A549 (cell line): ENCODE data around the gene MRPS24. TPM values are rescaled to one million over a fixed set of nuclear protein-coding genes. Genes with fewer than 3 reads are reported as not detected.

ENCODE experiments used
- ATAC-seq, 2 experiments: fragments of 200-7000 bp in 1 of 2; fragments of >200 bp in 1 of 2; cut with Nextera tagmentation in 1 of 2; cut with Tn5 transposase in 1 of 2; 3 replicates each; pipeline versions ENCODE4 v1.8.0 to v1.9.1; 2018 to 2020; ENCODE audit warnings: mild to moderate bottlenecking in 1 of 2, moderate library complexity in 1 of 2
- CTCF ChIA-PET: fragments of 300-600 bp; sonication (Branson Sonifier 250); formaldehyde crosslinking; extraction: SDS; loops from one replicate; lab custom pipeline; 2021; ENCODE audit warnings: antibody characterized with exemption, inconsistent platforms; lab: Yijun Ruan, JAX
- POLR2A ChIA-PET: fragments of 350-600 bp; formaldehyde crosslinking; extraction: SDS; loops from one replicate; lab custom pipeline; 2021; ENCODE audit warnings: antibody characterized with exemption, inconsistent platforms; lab: Yijun Ruan, JAX
- DNase-seq, 2 experiments: peaks; one replicate each; pipeline versions ENCODE4 v3.0.0 to v3.0.0-alpha.2; 2011 to 2016; ENCODE audit warnings: low read depth in 1 of 2, low spot score in 1 of 2
- FAIRE-seq: peaks from 2 replicates; lab custom pipeline; 2011; peaks lifted over from hg19 to GRCh38; lab: Jason Lieb, UNC
- H3K27ac ChIP-seq, 2 experiments: fragments of >200 bp; sonication (Bioruptor Twin); formaldehyde crosslinking; 3 replicates each; pipeline ENCODE4 v1.5.1; 2016 to 2017
- H3K4me1 ChIP-seq: fragments of >200 bp; sonication (Bioruptor Twin); formaldehyde crosslinking; 3 replicates; pipeline ENCODE4 v1.6.1; 2016
- H3K4me2 ChIP-seq: fragments of >200 bp; sonication (Bioruptor Twin); formaldehyde crosslinking; 3 replicates; pipeline ENCODE4 v1.6.1; 2016
- H3K4me3 ChIP-seq: fragments of >200 bp; sonication (Bioruptor Twin); formaldehyde crosslinking; 3 replicates; pipeline ENCODE4 v1.5.1; 2016
- H3K9me3 ChIP-seq: fragments of >200 bp; sonication (Bioruptor Twin); formaldehyde crosslinking; 3 replicates; pipeline ENCODE4 v1.6.1; 2016
- BHLHE40 ChIP-seq: IDR thresholded peaks from 2 replicates; pipeline ENCODE4 v1.6.1; 2012; ENCODE audit warnings: low read depth, low read length, inconsistent platforms
- CHD2 ChIP-seq: fragments of 150-350 bp; IDR thresholded peaks from 2 replicates; pipeline ENCODE4 v1.6.1; 2014; ENCODE audit warnings: low read length; ENCODE audit not compliant: partially characterized antibody
- EP300 ChIP-seq, 2 experiments: fragments of >200 bp; sonication (Bioruptor Twin); formaldehyde crosslinking; IDR thresholded peaks; 2 replicates in 1 of 2; 3 replicates in 1 of 2; pipeline ENCODE4 v1.6.1; 2016 to 2017
- FOSB ChIP-seq: fragments of 250-450 bp; sonication (Bioruptor Pico); IDR thresholded peaks from 2 replicates; pipeline ENCODE4 v1.5.0; 2020; ENCODE audit warnings: mild to moderate bottlenecking, moderate library complexity
- FOXS1 ChIP-seq: fragments of 250-450 bp; sonication (Bioruptor Pico); IDR thresholded peaks from 2 replicates; pipeline ENCODE4 v1.5.0; 2020; ENCODE audit warnings: mild to moderate bottlenecking, moderate library complexity
- GATA3 ChIP-seq: IDR thresholded peaks from 2 replicates; pipeline ENCODE4 v1.6.1; 2012; ENCODE audit warnings: borderline replicate concordance
- HDAC2 ChIP-seq: fragments of 200-600 bp; sonication (generic); IDR thresholded peaks from 2 replicates; pipeline ENCODE4 v1.6.1; 2016
- HEYL ChIP-seq: fragments of 250-450 bp; sonication (Bioruptor Pico); IDR thresholded peaks from 2 replicates; pipeline ENCODE4 v1.8.0; 2021; ENCODE audit warnings: mild to moderate bottlenecking, moderate library complexity
- HOXA7 ChIP-seq: fragments of 250-450 bp; sonication (Bioruptor Pico); IDR thresholded peaks from 2 replicates; pipeline ENCODE4 v1.5.0; 2020; ENCODE audit warnings: mild to moderate bottlenecking, moderate library complexity
- HOXB13 ChIP-seq: fragments of 250-450 bp; sonication (Bioruptor Pico); IDR thresholded peaks from 2 replicates; pipeline ENCODE4 v1.5.0; 2020; ENCODE audit warnings: low read depth, mild to moderate bottlenecking, moderate library complexity
- JUN ChIP-seq, 2 experiments: fragments of >200 bp; sonication (Bioruptor Twin); formaldehyde crosslinking; IDR thresholded peaks; 2 replicates in 1 of 2; 3 replicates in 1 of 2; pipeline ENCODE4 v1.6.1; 2016 to 2017
- MYC ChIP-seq: IDR thresholded peaks from 2 replicates; pipeline ENCODE4 v1.6.1; 2012; ENCODE audit warnings: mild to moderate bottlenecking, inconsistent platforms, low read length, improper control_type of control experiment, borderline replicate concordance
- NPAS2 ChIP-seq: fragments of 250-450 bp; sonication (Bioruptor Pico); IDR thresholded peaks from 2 replicates; pipeline ENCODE4 v1.8.0; 2022; ENCODE audit warnings: mild to moderate bottlenecking, moderate library complexity, borderline replicate concordance
- POLR2A ChIP-seq: IDR thresholded peaks from 2 replicates; pipeline ENCODE4 v1.6.1; 2012; ENCODE audit warnings: mild to moderate bottlenecking, low read length
- RAD21 ChIP-seq, 2 experiments: fragments of >200 bp in 1 of 2; sonication (Bioruptor Twin) in 1 of 2; formaldehyde crosslinking in 1 of 2; IDR thresholded peaks in 1 of 2; conservative IDR thresholded peaks in 1 of 2; 2 replicates in 1 of 2; 3 replicates in 1 of 2; pipeline ENCODE4 v1.6.1; 2012 to 2018; ENCODE audit warnings: inconsistent platforms in 1 of 2
- RARB ChIP-seq: fragments of 250-450 bp; sonication (Bioruptor Pico); IDR thresholded peaks from 2 replicates; pipeline ENCODE4 v1.8.0; 2021; ENCODE audit warnings: mild to moderate bottlenecking, moderate library complexity
- RCOR1 ChIP-seq: fragments of 150-350 bp; IDR thresholded peaks from 2 replicates; pipeline ENCODE4 v1.6.1; 2014; ENCODE audit warnings: antibody characterized with exemption, low read length, low read depth
- RNF2 ChIP-seq: fragments of 200-600 bp; sonication (generic); IDR thresholded peaks from 2 replicates; pipeline ENCODE4 v1.6.1; 2016; ENCODE audit warnings: low read depth, mild to moderate bottlenecking, antibody characterized with exemption, moderate library complexity, borderline replicate concordance
- SMC3 ChIP-seq: fragments of >200 bp; sonication (Bioruptor Twin); formaldehyde crosslinking; IDR thresholded peaks from 3 replicates; pipeline ENCODE4 v1.6.1; 2018; ENCODE audit warnings: inconsistent platforms
- SREBF2 ChIP-seq: fragments of 450-650 bp; IDR thresholded peaks from 2 replicates; pipeline ENCODE4 v1.6.1; 2014; ENCODE audit warnings: mild to moderate bottlenecking, moderate library complexity
- TP53 ChIP-seq: fragments of 250-450 bp; sonication (Bioruptor Pico); IDR thresholded peaks from 2 replicates; pipeline ENCODE4 v1.5.0; 2021; ENCODE audit warnings: mild to moderate bottlenecking, moderate library complexity
- ZC3H11A ChIP-seq: fragments of 450-650 bp; IDR thresholded peaks from 2 replicates; pipeline ENCODE4 v1.6.1; 2014; ENCODE audit warnings: antibody characterized with exemption, mild to moderate bottlenecking
- ZSCAN20 ChIP-seq: fragments of 250-450 bp; sonication (Bioruptor Pico); IDR thresholded peaks from 2 replicates; pipeline ENCODE4 v1.8.0; 2022; ENCODE audit warnings: mild to moderate bottlenecking, moderate library complexity
- WGBS: methylation state at CpG from one replicate; pipeline ENCODE4 v1.1.6; 2017; ENCODE audit errors: missing lambda C conversion rate; 5-methylcytosine and 5-hydroxymethylcytosine counted together
- polyA plus RNA-seq, 4 experiments: library from polyadenylated mRNA; depleted of rRNA in 3 of 4; stranded (reverse); fragments of >200 nt; fragmentation: RNase III in 1 of 4; extraction: RNeasy Plus Mini Kit Qiagen cat#74134 plus additional on column Dnase treatment in 1 of 4; gene quantifications; 2 replicates in 3 of 4; 3 replicates in 1 of 4; pipeline ENCODE4 v1.2.3, GENCODE V29; 2011 to 2017
- TF ChIP-seq, protein P1 (sequence below): fragments of 150-350 bp; IDR thresholded peaks from 2 replicates; pipeline ENCODE4 v1.6.1; 2014; ENCODE audit warnings: low read depth, mild to moderate bottlenecking, low read length
- TF ChIP-seq, protein P2 (sequence below): fragments of >200 bp; sonication (Bioruptor Twin); formaldehyde crosslinking; IDR thresholded peaks from 3 replicates; pipeline ENCODE4 v1.6.1; 2016
- TF ChIP-seq, protein P3 (sequence below): IDR thresholded peaks from 2 replicates; pipeline ENCODE4 v1.6.1; 2012
- TF ChIP-seq, protein P4 (sequence below): fragments of >200 bp; sonication (Bioruptor Twin); formaldehyde crosslinking; IDR thresholded peaks from 3 replicates; pipeline ENCODE4 v1.5.1; 2016
- TF ChIP-seq, protein P5 (sequence below): fragments of 450-650 bp; IDR thresholded peaks from 2 replicates; pipeline ENCODE4 v1.6.1; 2014; ENCODE audit warnings: antibody characterized with exemption

MRPS24 gene
- polyA plus RNA-seq, 2 of the 4 experiments (the other 2 are of a cell fraction) = 170 to 226 TPM

DNA sequence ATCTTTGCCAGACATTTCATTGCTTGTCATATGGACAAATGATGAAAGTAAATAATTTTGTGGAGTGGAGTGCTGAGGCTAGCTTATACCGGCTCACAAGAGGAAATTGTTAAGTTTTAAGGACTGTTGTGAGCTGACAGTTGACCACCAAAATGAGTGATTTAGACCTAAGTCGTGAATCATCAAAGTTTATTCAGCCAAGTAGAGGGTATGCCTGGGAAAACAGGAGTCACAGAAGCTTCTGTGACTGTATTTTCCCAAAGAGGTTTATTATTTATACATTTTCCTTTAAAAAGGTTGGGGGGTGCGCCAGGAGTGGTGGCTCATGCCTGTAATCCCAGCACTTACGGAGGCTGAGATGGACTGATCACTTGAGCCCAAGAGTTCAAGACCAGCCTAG, 21.8 kb downstream of the MRPS24 start:
- DNase-seq (no peak), FAIRE-seq (no peak)
- CTCF ChIA-PET = interaction anchor here (0.7 to 4.4 kb wide), 6 partner anchors 9 to 907 kb away, joined by 3 to 51 read pairs (median 3); partner anchors contain the start of gene STK17A

GRCh38 chr7:43844662-43845061, 24.7 kb downstream of the MRPS24 start:
- WGBS = 35% methylated on average over 2 of the region's 2 CpGs
- no peaks in the 10 kb centered on the region for H3K9me3 ChIP-seq
- H3K4me2 ChIP-seq = no peak overlapping the region
- FAIRE-seq (no peak), DNase-seq (no peak), ATAC-seq (no peak)
- TF ChIP-seq JUN (IDR thresholded peaks at IDR 0.05) (no peak), NPAS2 (CRISPR knock-in tag) (no peak), FOSB (CRISPR knock-in tag) (no peak), GATA3 (no peak), EP300 (IDR thresholded peaks at IDR 0.05) (no peak), POLR2A (no peak), HOXA7 (CRISPR knock-in tag) (no peak), BHLHE40 (no peak), RCOR1 (no peak), SMC3 (no peak), TP53 (CRISPR knock-in tag) (no peak), HOXB13 (CRISPR knock-in tag) (no peak), SREBF2 (no peak), ZC3H11A (no peak), RARB (no peak)
- TF ChIP-seq, protein P1, sequence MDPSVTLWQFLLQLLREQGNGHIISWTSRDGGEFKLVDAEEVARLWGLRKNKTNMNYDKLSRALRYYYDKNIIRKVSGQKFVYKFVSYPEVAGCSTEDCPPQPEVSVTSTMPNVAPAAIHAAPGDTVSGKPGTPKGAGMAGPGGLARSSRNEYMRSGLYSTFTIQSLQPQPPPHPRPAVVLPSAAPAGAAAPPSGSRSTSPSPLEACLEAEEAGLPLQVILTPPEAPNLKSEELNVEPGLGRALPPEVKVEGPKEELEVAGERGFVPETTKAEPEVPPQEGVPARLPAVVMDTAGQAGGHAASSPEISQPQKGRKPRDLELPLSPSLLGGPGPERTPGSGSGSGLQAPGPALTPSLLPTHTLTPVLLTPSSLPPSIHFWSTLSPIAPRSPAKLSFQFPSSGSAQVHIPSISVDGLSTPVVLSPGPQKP = no peak
- TF ChIP-seq, protein P2, sequence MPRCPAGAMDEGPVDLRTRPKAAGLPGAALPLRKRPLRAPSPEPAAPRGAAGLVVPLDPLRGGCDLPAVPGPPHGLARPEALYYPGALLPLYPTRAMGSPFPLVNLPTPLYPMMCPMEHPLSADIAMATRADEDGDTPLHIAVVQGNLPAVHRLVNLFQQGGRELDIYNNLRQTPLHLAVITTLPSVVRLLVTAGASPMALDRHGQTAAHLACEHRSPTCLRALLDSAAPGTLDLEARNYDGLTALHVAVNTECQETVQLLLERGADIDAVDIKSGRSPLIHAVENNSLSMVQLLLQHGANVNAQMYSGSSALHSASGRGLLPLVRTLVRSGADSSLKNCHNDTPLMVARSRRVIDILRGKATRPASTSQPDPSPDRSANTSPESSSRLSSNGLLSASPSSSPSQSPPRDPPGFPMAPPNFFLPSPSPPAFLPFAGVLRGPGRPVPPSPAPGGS = no peak
- TF ChIP-seq, protein P3, sequence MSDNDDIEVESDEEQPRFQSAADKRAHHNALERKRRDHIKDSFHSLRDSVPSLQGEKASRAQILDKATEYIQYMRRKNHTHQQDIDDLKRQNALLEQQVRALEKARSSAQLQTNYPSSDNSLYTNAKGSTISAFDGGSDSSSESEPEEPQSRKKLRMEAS = no peak
- TF ChIP-seq, protein P4, sequence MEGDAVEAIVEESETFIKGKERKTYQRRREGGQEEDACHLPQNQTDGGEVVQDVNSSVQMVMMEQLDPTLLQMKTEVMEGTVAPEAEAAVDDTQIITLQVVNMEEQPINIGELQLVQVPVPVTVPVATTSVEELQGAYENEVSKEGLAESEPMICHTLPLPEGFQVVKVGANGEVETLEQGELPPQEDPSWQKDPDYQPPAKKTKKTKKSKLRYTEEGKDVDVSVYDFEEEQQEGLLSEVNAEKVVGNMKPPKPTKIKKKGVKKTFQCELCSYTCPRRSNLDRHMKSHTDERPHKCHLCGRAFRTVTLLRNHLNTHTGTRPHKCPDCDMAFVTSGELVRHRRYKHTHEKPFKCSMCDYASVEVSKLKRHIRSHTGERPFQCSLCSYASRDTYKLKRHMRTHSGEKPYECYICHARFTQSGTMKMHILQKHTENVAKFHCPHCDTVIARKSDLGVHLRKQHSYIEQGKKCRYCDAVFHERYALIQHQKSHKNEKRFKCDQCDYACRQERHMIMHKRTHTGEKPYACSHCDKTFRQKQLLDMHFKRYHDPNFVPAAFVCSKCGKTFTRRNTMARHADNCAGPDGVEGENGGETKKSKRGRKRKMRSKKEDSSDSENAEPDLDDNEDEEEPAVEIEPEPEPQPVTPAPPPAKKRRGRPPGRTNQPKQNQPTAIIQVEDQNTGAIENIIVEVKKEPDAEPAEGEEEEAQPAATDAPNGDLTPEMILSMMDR = no peak
- H3K4me3 ChIP-seq = no peak overlapping the region
- H3K27ac ChIP-seq = no peak overlapping the region
- H3K4me1 ChIP-seq = no peaks in the 10 kb centered on the region
- CTCF ChIA-PET = interaction anchor here (0.7 to 3.6 kb wide), 3 partner anchors 8 to 275 kb away, joined by 3 to 24 read pairs (median 3); partner anchors contain the start of gene STK17A
- POLR2A ChIA-PET = no interaction called here

More for the DNA sequence above, 21.8 kb downstream of the MRPS24 start:
- no peak overlapping the region for H3K4me2 ChIP-seq
- H3K4me3 ChIP-seq = no peak overlapping the region
- no peaks in the 10 kb centered on the region for H3K9me3 ChIP-seq
- TF ChIP-seq ZSCAN20 (CRISPR knock-in tag) = no peak
- no peak for TF ChIP-seq NPAS2 (CRISPR knock-in tag)
- TF ChIP-seq, protein P3 = no peak
- TF ChIP-seq RNF2 = no peak
- TF ChIP-seq, protein P5, sequence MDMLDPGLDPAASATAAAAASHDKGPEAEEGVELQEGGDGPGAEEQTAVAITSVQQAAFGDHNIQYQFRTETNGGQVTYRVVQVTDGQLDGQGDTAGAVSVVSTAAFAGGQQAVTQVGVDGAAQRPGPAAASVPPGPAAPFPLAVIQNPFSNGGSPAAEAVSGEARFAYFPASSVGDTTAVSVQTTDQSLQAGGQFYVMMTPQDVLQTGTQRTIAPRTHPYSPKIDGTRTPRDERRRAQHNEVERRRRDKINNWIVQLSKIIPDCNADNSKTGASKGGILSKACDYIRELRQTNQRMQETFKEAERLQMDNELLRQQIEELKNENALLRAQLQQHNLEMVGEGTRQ = no peak
- TF ChIP-seq FOXS1 (CRISPR knock-in tag) = no peak
- no peak for TF ChIP-seq ZC3H11A
- no peak for TF ChIP-seq GATA3
- no peak for TF ChIP-seq BHLHE40
- TF ChIP-seq, protein P4 = no peak
- no peak for TF ChIP-seq RAD21 (conservative IDR thresholded peaks at IDR 0.05 in 1 of 2, IDR thresholded peaks at IDR 0.05 in 1 of 2)
- TF ChIP-seq HEYL (CRISPR knock-in tag) = no peak
- TF ChIP-seq SREBF2 = no peak
- TF ChIP-seq MYC = no peak
- TF ChIP-seq CHD2 = no peak
- TF ChIP-seq HDAC2 = no peak
- H3K4me1 ChIP-seq = no peaks in the 10 kb centered on the region
- H3K27ac ChIP-seq = no peak overlapping the region
- WGBS = 58% methylated on average over 4 of the region's 4 CpGs
- POLR2A ChIA-PET = no interaction called here
- ATAC-seq = no peak
